Activated CD8-positive, alpha-beta T cell treated with anti-CD3 and anti-CD28 coated beads for 36 hours (primary cell): ENCODE measurements around the gene HGFAC. TPM values are rescaled to one million over a fixed set of nuclear protein-coding genes. Genes with fewer than 3 reads are reported as not detected.

Experiments used
- ATAC-seq: fragments of 200-7000 bp; cut with Tn5 transposase; one replicate; pipeline ENCODE4 v1.10.0; 2021; ENCODE audit warnings: mild to moderate bottlenecking, moderate library complexity
- CTCF ChIA-PET: fragments of 350-600 bp; sonication (Branson Sonifier 250); formaldehyde crosslinking; loops from one replicate; lab custom pipeline; 2021; ENCODE audit warnings: antibody characterized with exemption; lab: Charles Lee
- POLR2A ChIA-PET: fragments of 350-600 bp; sonication (Branson Sonifier 250); formaldehyde crosslinking; loops from one replicate; lab custom pipeline; 2021; ENCODE audit warnings: antibody characterized with exemption; lab: Charles Lee
- DNase-seq: peaks from one replicate; pipeline ENCODE4 v3.0.0-alpha.2; 2020
- H3K27ac Mint-ChIP-seq: one replicate; pipeline ENCODE4 v1.8.0; 2021; ENCODE audit warnings: mild to moderate bottlenecking, mixed read lengths
- H3K27me3 Mint-ChIP-seq: one replicate; pipeline ENCODE4 v1.8.0; 2021; ENCODE audit warnings: mixed read lengths
- H3K36me3 Mint-ChIP-seq: one replicate; pipeline ENCODE4 v1.8.0; 2021; ENCODE audit warnings: low read depth, mixed read lengths
- H3K4me1 Mint-ChIP-seq: one replicate; pipeline ENCODE4 v1.8.0; 2021; ENCODE audit warnings: low read depth, mixed read lengths
- H3K4me3 Mint-ChIP-seq: one replicate; pipeline ENCODE4 v1.8.0; 2021; ENCODE audit warnings: mild to moderate bottlenecking, moderate library complexity, mixed read lengths
- H3K9me3 Mint-ChIP-seq: one replicate; pipeline ENCODE4 v1.8.0; 2021; ENCODE audit warnings: mixed read lengths
- intact Hi-C: fragments of 100-400 bp; cut with micrococcal nuclease; formaldehyde crosslinking; loops from one replicate; pipeline ENCODE4 v1.10.0; 2022
- total RNA-seq, 2 experiments: library from RNA; stranded (reverse); gene quantifications; one replicate each; pipeline ENCODE4 v1.2.3, GENCODE V29; 2021
- TF ChIP-seq, protein P1 (sequence below): fragments of 200-600 bp; IDR thresholded peaks from one replicate; pipeline ENCODE4 v1.8.0; 2022; ENCODE audit warnings: antibody characterized with exemption, mild to moderate bottlenecking

HGFAC gene
- total RNA-seq, 2 experiments from 2014 or later: not detected

DNA sequence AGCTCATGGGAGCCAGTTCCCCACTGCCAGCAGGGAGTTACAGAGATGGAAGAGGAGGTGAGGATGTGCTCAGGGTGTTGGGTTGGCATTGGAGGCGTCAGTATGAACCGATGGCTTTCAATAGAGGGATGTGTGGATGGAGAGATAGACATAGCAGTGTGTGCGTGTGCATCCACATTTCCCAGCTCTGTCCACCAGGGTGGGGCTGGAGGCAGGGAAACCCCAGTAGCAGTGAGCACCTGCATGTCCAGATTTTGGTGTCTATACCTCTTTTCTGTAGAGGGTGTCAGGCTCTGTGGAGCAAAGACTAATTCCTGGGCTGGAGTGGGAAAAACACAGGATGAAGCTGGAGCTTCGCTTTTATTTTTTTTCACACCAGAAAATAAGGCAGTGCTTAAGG, 37.2 kb upstream of the HGFAC start:
- intact Hi-C loops: no loop called here
- Mint-ChIP-seq H3K4me1 (no peaks in the 10 kb centered on the region), H3K27me3 (no peaks in the 10 kb centered on the region), H3K27ac (no peak overlapping the region), H3K36me3 (no peaks in the 10 kb centered on the region), H3K9me3 (no peaks in the 10 kb centered on the region), H3K4me3 (no peak overlapping the region)
- POLR2A ChIA-PET: interaction anchor here (0.8 kb wide), 2 partner anchors 12 to 14 kb away, joined by 3 read pairs; no protein-coding TSS in a partner anchor
- TF ChIP-seq, protein P1, sequence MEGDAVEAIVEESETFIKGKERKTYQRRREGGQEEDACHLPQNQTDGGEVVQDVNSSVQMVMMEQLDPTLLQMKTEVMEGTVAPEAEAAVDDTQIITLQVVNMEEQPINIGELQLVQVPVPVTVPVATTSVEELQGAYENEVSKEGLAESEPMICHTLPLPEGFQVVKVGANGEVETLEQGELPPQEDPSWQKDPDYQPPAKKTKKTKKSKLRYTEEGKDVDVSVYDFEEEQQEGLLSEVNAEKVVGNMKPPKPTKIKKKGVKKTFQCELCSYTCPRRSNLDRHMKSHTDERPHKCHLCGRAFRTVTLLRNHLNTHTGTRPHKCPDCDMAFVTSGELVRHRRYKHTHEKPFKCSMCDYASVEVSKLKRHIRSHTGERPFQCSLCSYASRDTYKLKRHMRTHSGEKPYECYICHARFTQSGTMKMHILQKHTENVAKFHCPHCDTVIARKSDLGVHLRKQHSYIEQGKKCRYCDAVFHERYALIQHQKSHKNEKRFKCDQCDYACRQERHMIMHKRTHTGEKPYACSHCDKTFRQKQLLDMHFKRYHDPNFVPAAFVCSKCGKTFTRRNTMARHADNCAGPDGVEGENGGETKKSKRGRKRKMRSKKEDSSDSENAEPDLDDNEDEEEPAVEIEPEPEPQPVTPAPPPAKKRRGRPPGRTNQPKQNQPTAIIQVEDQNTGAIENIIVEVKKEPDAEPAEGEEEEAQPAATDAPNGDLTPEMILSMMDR: no peak
- ATAC-seq (no peak), DNase-seq (no peak)
- CTCF ChIA-PET: no interaction called here

DNA sequence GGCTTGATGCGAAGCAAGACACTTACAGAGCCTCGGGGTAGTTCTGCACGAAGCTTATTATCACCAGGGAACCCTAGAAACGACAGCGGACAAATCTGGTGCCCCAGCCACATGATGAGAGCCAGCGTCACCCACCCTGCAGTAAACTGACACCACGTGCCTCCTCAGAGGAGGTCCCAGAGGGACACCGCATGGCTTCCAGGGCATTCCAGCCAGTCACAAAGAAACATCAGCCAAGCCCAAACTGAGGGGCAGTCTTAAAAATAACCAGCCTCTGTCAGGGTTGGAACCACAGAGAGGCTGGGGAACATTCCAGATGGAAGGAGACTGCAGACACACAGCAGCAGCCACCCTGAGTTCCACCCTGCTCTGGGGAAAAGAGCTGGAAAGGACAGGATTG, 36.6 kb upstream of the HGFAC start:
- no peaks in the 10 kb centered on the region for H3K27me3 Mint-ChIP-seq
- no peak overlapping the region for H3K27ac Mint-ChIP-seq
- no peaks in the 10 kb centered on the region for H3K9me3 Mint-ChIP-seq
- TF ChIP-seq, protein P1: no peak
- H3K36me3 Mint-ChIP-seq: no peaks in the 10 kb centered on the region
- ChIA-PET POLR2A (interaction anchor here (0.8 kb wide), 1 partner anchor 15 kb away, joined by 3 read pairs; no protein-coding TSS in a partner anchor), CTCF (no interaction called here)
- no peak overlapping the region for H3K4me3 Mint-ChIP-seq
- no peak for DNase-seq
- no peaks in the 10 kb centered on the region for H3K4me1 Mint-ChIP-seq
- ATAC-seq: no peak
- intact Hi-C loops: no loop called here

DNA sequence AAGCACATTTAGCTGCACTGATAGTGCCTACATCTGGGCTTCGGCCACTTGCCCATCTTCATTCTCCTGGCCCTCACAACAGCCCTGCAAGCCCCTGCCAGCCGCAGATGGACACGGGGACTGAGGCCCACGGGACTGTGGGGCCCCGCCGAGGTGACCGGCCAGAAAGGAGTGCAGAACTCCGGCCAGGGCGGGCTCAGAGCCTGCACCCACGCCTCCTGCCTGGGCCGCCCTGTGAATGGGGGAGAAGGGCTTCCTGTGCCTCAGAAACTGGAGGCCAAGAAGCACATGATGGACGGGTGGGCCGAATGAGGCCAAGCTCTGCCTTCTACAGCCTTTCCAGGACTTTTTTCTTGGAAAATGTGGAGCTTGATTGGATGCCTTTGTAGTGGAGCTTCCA, 35.7 kb upstream of the HGFAC start:
- ChIA-PET CTCF (no interaction called here), POLR2A (no interaction called here)
- ATAC-seq (no peak), DNase-seq (no peak)
- Mint-ChIP-seq H3K27me3 (no peaks in the 10 kb centered on the region), H3K4me3 (no peak overlapping the region), H3K36me3 (no peaks in the 10 kb centered on the region), H3K9me3 (no peaks in the 10 kb centered on the region), H3K27ac (no peak overlapping the region), H3K4me1 (no peaks in the 10 kb centered on the region)
- TF ChIP-seq, protein P1: no peak
- intact Hi-C loops: no loop called here

DNA sequence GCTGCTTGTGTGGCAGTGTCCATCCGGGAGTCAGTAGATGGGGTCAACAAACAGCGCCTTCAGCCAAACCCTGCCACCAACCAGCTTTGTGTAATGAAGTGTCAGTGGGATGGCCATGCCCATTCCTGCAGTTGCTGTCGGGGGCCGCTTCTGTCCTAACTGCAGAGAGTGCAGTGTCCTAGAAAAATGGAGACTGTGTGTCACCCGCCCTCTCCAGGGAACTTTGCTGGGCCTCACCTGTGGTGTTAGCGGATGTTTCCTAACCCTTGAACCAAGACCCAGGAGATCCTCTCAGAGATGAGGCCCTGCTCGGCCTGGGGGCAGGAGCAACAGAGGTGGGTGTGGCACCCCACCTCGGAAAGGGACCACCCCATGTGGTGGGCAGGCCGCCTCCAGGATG, 35.3 kb upstream of the HGFAC start:
- intact Hi-C loops: no loop called here
- no peaks in the 10 kb centered on the region for H3K4me1 Mint-ChIP-seq
- ChIA-PET CTCF (no interaction called here), POLR2A (no interaction called here)
- H3K27ac Mint-ChIP-seq: no peak overlapping the region
- no peaks in the 10 kb centered on the region for H3K9me3 Mint-ChIP-seq
- H3K27me3 Mint-ChIP-seq: no peaks in the 10 kb centered on the region
- DNase-seq: no peak
- no peak for ATAC-seq
- H3K4me3 Mint-ChIP-seq: no peak overlapping the region
- TF ChIP-seq, protein P1: no peak
- H3K36me3 Mint-ChIP-seq: no peaks in the 10 kb centered on the region

DNA sequence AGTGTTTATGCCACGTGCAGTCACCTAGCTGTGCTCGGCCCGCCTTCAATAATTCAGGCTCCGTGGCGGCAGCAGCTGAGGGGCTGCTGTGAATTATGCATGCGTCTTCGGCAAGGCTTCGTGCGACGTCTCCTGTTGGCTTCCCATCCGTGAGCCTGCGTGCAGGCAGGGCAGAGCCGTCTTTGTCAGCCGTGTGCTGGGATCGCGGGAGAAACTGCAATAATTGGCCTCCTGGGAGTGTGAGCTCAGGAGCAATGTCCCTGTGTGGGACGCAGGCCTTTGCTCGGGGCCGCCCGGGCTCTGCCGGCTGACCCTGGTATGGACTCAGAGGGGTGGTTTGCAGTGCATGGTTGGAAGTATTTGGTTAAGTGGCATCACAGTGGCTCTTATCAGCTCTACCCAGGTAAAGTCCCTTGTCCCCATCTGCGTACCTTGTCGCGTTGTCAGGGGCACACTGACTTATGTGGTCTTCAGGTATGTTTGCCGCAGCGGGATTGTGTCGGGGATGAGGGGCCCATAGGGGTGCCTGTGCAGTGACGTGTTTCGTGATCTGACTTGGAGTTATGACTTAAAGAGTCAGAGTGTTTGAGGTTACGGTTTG, 34.5 kb upstream of the HGFAC start:
- intact Hi-C loops: no loop called here
- POLR2A ChIA-PET: no interaction called here
- Mint-ChIP-seq H3K4me3 (no peak overlapping the region), H3K36me3 (no peaks in the 10 kb centered on the region), H3K9me3 (no peaks in the 10 kb centered on the region), H3K27me3 (no peaks in the 10 kb centered on the region), H3K27ac (no peak overlapping the region), H3K4me1 (no peaks in the 10 kb centered on the region)
- ATAC-seq: no peak
- CTCF ChIA-PET: no interaction called here
- TF ChIP-seq, protein P1: no peak
- no peak for DNase-seq
